ENCODE results near the gene TARDBP. TPM values are rescaled to one million over a fixed set of nuclear protein-coding genes. Genes with fewer than 3 reads are reported as not detected.
"Not testable (repeated sequence)": the region's sequence is repeated elsewhere in the genome, so short reads cannot be mapped to it uniquely, and the experiment has no call there.

TARDBP gene
- total and polyA plus RNA-seq, 10 donors = 88.0 to 243 (median 129) TPM

DNA sequence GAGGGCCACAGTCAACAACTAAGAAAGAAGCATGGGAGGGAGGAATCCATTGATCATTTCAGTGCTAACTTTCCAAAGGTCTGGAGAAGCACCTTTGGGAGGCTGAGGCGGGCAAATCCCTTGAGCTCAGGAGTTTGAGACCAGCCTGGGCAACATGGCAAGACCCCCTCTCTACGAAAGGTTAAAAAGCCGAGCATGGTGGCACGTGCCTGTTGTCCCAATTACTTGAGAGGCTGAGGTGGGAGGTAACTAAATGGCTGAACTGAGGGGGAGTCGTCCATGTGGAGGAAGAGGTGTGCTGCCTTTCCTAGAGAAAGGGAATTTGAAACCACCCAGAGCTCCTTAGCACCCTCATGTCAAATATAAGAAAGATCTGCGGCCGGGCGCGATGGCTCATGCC is 18.4 kb downstream of the TARDBP start:
- H3K27me3 ChIP-seq (replicated peaks in 1 of 7) = no peaks in the 10 kb centered on the region
- H3K27ac ChIP-seq = no peak overlapping the region
- H3K9me3 ChIP-seq = no peaks in the 10 kb centered on the region
- TF ChIP-seq POLR2AphosphoS5 (IDR thresholded peaks at IDR 0.05) = peak in 2 of 3 donors; percentile 26 to 35
- TF ChIP-seq, protein P1, sequence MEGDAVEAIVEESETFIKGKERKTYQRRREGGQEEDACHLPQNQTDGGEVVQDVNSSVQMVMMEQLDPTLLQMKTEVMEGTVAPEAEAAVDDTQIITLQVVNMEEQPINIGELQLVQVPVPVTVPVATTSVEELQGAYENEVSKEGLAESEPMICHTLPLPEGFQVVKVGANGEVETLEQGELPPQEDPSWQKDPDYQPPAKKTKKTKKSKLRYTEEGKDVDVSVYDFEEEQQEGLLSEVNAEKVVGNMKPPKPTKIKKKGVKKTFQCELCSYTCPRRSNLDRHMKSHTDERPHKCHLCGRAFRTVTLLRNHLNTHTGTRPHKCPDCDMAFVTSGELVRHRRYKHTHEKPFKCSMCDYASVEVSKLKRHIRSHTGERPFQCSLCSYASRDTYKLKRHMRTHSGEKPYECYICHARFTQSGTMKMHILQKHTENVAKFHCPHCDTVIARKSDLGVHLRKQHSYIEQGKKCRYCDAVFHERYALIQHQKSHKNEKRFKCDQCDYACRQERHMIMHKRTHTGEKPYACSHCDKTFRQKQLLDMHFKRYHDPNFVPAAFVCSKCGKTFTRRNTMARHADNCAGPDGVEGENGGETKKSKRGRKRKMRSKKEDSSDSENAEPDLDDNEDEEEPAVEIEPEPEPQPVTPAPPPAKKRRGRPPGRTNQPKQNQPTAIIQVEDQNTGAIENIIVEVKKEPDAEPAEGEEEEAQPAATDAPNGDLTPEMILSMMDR (IDR thresholded peaks at IDR 0.05 in 8 of 11, conservative IDR thresholded peaks at IDR 0.05 in 3 of 11) = no peak
- DNase-seq = no peak
- 91 to 96% (median 94%) methylated on average over 9 of the region's 9 CpGs for WGBS, 5 donors
- intact Hi-C loops (cut with DNase I; ENCODE audit: low total_unique reads) = no loop called here
- no peaks in the 10 kb centered on the region for H3K4me1 ChIP-seq
- no peak overlapping the region for H3K4me3 ChIP-seq
- peaks cover 0 to 51% (median 23%) of the 10 kb centered on the region in 6 donors for H3K36me3 ChIP-seq

DNA sequence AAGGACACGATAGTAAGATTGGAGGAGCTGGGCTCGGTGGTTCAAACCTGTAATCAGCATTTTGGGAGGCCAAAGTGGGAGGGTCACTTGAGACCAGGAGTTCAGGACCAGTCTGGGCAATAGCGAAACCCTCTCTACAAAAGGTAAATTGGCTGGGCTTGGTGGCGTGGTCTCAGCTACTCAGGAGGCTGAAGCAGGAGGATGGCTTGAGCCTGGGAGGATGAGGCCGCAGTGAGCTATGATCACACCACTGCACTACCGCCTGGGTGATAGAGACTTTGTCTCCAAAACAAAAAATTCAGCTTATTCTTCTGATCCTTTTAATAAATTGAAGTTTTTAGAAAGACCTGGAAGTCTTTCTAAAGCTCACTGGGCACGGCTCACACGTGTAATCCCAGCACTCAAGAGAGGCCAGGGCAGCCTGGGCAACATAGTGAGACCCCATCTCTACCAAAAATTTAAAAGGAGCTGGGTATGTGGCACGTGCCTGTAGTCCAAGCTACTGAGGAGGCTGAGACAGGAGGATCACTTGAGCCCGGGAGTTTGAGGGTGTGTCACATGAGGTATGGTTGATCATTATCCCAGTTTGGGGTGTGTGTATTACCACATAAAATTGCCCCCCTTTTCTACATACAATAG is 19.3 kb downstream of the TARDBP start:
- no peak for DNase-seq
- Histone ChIP-seq H3K4me1 (no peaks in the 10 kb centered on the region), H3K27me3 (replicated peaks in 1 of 7) (no peaks in the 10 kb centered on the region), H3K27ac (no peak overlapping the region), H3K36me3 (peaks cover 0 to 42% (median 14%) of the 10 kb centered on the region in 6 donors), H3K4me3 (no peak overlapping the region), H3K9me3 (no peaks in the 10 kb centered on the region)
- WGBS, 5 donors = 93 to 96% (median 94%) methylated on average over 10 of the region's 10 CpGs
- TF ChIP-seq, protein P1 (IDR thresholded peaks at IDR 0.05 in 8 of 11, conservative IDR thresholded peaks at IDR 0.05 in 3 of 11) = no peak
- TF ChIP-seq POLR2AphosphoS5 (IDR thresholded peaks at IDR 0.05) = peak in 1 of 3 donors; percentile 27
- TF ChIP-seq POLR2A (IDR thresholded peaks at IDR 0.05) = no peak
- intact Hi-C loops (cut with DNase I; ENCODE audit: low total_unique reads) = no loop called here

DNA sequence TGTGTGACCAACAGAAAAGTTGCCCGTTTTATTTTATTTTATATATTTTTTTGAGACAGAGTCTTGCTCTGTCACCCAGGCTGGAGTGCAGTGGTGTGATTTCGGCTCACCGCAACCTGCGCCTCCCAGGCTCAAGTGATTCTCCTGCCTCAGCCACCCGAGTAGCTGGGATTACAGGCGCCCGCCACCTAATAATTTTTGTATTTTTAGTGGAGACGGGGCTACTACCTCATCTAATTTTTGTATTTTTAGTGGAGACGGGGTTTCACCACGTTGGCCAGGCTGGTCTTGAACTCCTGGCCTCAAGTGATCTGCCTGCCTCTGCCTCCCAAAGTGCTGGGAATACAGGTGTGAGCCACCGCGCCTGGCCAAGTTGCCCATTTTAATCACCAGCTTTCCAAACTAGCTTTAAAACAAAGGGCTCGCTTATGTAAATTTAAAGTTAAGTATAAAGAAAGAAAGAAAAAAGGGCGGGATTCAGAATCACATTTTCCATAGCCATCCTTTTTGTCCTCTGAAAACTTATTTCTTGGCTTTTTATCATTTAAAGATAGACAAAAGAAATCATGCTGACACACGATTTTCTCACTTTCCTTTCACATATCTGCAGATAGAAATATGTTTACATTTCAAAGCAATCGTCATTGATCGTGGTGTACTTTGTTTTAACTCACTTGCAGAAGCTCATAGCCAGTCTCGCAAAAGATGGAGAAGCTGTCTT is 24.7 kb downstream of the TARDBP start:
- H3K4me1 ChIP-seq, H3K36me3 ChIP-seq, DNase-seq, H3K4me3 ChIP-seq, H3K27ac ChIP-seq, H3K9me3 ChIP-seq: not testable (repeated sequence)
- intact Hi-C loops (cut with DNase I; ENCODE audit: low total_unique reads) = loop anchor here (5.0 kb wide), 1 partner anchor 610 kb away; no protein-coding TSS in a partner anchor
- 57 to 65% (median 59%) methylated on average over 18 of the region's 18 CpGs for WGBS, 5 donors
- peaks cover 0 to 18% (median 0%) of the 10 kb centered on the region in 7 donors for H3K27me3 ChIP-seq (replicated peaks in 1 of 7)

DNA sequence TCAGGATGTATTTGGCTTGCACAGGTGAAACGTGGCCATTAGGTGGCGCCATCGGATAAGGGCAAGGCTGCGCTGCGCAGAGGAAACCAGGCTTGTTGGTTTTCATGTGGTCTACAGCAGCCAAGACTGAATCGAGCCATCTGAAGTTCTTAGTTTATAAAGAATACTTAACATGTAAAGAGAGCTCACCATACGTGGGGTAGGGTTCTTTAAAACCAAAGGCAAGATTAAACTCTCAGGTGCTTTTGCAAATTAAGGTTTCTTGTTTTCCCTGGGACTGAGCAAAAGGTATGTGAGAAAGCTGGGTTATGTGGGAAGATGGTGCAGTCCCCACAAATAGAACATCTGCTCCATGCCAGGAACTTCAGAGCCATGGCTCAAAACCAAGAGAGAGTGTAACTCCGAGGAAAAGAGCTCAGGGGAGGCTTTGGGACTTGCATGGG is 25.3 kb downstream of the TARDBP start:
- peaks cover 0 to 8% (median 0%) of the 10 kb centered on the region in 6 donors for H3K4me1 ChIP-seq
- peaks cover 0 to 18% (median 0%) of the 10 kb centered on the region in 7 donors for H3K27me3 ChIP-seq (replicated peaks in 1 of 7)
- H3K4me3 ChIP-seq = no peak overlapping the region
- 0 to 2% (median 2%) methylated on average over 8 of the region's 8 CpGs for whole genome bisulfite sequencing, 5 donors
- H3K27ac ChIP-seq = no peak overlapping the region
- H3K9me3 ChIP-seq = no peaks in the 10 kb centered on the region
- peak in 1 of 3 donors; percentile 36 for TF ChIP-seq POLR2AphosphoS5 (IDR thresholded peaks at IDR 0.05)
- TF ChIP-seq POLR2A (IDR thresholded peaks at IDR 0.05) = no peak
- TF ChIP-seq, protein P1 (IDR thresholded peaks at IDR 0.05 in 8 of 11, conservative IDR thresholded peaks at IDR 0.05 in 3 of 11) = peak; percentile 91 to 95 (median 94)
- H3K36me3 ChIP-seq = no peaks in the 10 kb centered on the region
- intact Hi-C loops (cut with DNase I; ENCODE audit: low total_unique reads) = loop anchor here (5.0 kb wide), 1 partner anchor 610 kb away; no protein-coding TSS in a partner anchor
- DNase-seq = peak; percentile 96
